DOHH2 (cell line): Measurements from ENCODE around the gene CDKL5.

Experiments
- EZH2phosphoT487 ChIP-seq: fragments of 200-600 bp; sonication (generic); IDR thresholded peaks from 2 replicates; pipeline ENCODE4 v1.6.1; 2017; ENCODE audit warnings: borderline replicate concordance, mild to moderate bottlenecking, antibody characterized with exemption, low read length, moderate library complexity, mixed read lengths
- TF ChIP-seq, protein P1 (sequence below): fragments of 200-600 bp; sonication (generic); IDR thresholded peaks from one replicate; pipeline ENCODE4 v1.5.1; 2014; ENCODE audit warnings: antibody characterized with exemption, mild to moderate bottlenecking, low read depth, low read length; ENCODE audit not compliant: poor library complexity, severe bottlenecking

DNA sequence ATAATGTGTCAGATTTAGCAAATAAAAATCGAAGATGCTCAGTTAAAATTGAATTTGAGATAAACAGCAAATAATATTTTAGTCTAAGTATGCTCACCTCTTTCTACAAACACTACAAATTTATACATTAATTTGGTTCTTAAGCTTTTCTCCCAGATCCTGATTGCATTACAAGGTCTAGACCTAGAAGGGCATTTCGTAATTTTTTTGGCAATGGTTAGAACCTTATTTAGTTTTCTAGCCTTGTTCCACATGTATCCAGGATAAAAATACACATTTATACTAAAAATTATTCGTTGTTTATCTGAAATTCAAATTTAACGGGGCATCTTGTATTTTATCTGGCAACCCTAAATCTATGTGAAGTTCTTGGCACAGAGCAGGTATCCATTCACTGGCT is 2.5 kb upstream of the CDKL5 start:
- TF ChIP-seq, protein P1, sequence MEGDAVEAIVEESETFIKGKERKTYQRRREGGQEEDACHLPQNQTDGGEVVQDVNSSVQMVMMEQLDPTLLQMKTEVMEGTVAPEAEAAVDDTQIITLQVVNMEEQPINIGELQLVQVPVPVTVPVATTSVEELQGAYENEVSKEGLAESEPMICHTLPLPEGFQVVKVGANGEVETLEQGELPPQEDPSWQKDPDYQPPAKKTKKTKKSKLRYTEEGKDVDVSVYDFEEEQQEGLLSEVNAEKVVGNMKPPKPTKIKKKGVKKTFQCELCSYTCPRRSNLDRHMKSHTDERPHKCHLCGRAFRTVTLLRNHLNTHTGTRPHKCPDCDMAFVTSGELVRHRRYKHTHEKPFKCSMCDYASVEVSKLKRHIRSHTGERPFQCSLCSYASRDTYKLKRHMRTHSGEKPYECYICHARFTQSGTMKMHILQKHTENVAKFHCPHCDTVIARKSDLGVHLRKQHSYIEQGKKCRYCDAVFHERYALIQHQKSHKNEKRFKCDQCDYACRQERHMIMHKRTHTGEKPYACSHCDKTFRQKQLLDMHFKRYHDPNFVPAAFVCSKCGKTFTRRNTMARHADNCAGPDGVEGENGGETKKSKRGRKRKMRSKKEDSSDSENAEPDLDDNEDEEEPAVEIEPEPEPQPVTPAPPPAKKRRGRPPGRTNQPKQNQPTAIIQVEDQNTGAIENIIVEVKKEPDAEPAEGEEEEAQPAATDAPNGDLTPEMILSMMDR = no peak
- TF ChIP-seq EZH2phosphoT487 = no peak
